CD8-positive, alpha-beta memory T cell (primary cell): ENCODE data around the gene FTH1. TPM values are rescaled to one million over a fixed set of nuclear protein-coding genes. Genes with fewer than 3 reads are reported as not detected.

Experiments
- CTCF ChIA-PET: fragments of 350-600 bp; sonication (Branson Sonifier 250); formaldehyde crosslinking; loops from one replicate; lab custom pipeline; 2021; ENCODE audit warnings: antibody characterized with exemption; lab: Charles Lee
- POLR2A ChIA-PET: fragments of 350-600 bp; sonication (Branson Sonifier 250); formaldehyde crosslinking; loops from one replicate; lab custom pipeline; 2021; ENCODE audit warnings: antibody characterized with exemption; lab: Charles Lee
- DNase-seq, 5 donors: peaks; one replicate each; pipeline versions ENCODE4 v3.0.0 to v3.0.0-alpha.2; 2020 to 2022; ENCODE audit warnings: mixed read lengths in 1 of 5
- H3K27ac ChIP-seq: one replicate; pipeline ENCODE4 v1.7.0; 2013; ENCODE audit warnings: low read depth, mild to moderate bottlenecking, low read length, moderate library complexity
- H3K27me3 ChIP-seq: 2 replicates; pipeline ENCODE4 v1.7.0; 2013; ENCODE audit warnings: low read length, mild to moderate bottlenecking; ENCODE audit not compliant: insufficient read depth, poor library complexity, severe bottlenecking
- H3K36me3 ChIP-seq: 2 replicates; pipeline ENCODE4 v1.7.0; 2013; ENCODE audit warnings: mild to moderate bottlenecking, low read length, moderate library complexity; ENCODE audit not compliant: insufficient read depth
- H3K4me1 ChIP-seq: 2 replicates; pipeline ENCODE4 v1.7.0; 2013; ENCODE audit warnings: mild to moderate bottlenecking, low read length, moderate library complexity; ENCODE audit not compliant: insufficient read depth
- H3K4me3 ChIP-seq: 2 replicates; pipeline ENCODE4 v1.7.0; 2013; ENCODE audit warnings: mild to moderate bottlenecking, low read length
- H3K9me3 ChIP-seq: 2 replicates; pipeline ENCODE4 v1.7.0; 2013; ENCODE audit warnings: mild to moderate bottlenecking, low read length
- H3K27ac Mint-ChIP-seq, 8 donors: one replicate each; pipeline ENCODE4 v1.8.0; 2020 to 2021; ENCODE audit warnings: mixed read lengths in 8 of 8, mild to moderate bottlenecking in 6 of 8, inconsistent platforms in 3 of 8, moderate library complexity in 3 of 8
- H3K27me3 Mint-ChIP-seq, 2 donors: one replicate each; pipeline ENCODE4 v1.8.0; 2020 to 2021; ENCODE audit warnings: mixed read lengths in 2 of 2, mild to moderate bottlenecking in 1 of 2, moderate library complexity in 1 of 2
- H3K36me3 Mint-ChIP-seq, 3 donors: one replicate each; pipeline ENCODE4 v1.8.0; 2020 to 2021; ENCODE audit warnings: mixed read lengths in 3 of 3, inconsistent platforms in 1 of 3, mild to moderate bottlenecking in 1 of 3
- H3K4me1 Mint-ChIP-seq, 3 donors: one replicate each; pipeline ENCODE4 v1.8.0; 2020 to 2021; ENCODE audit warnings: mixed read lengths in 3 of 3, inconsistent platforms in 1 of 3, mild to moderate bottlenecking in 1 of 3
- H3K4me3 Mint-ChIP-seq, 7 donors: one replicate each; pipeline ENCODE4 v1.8.0; 2020 to 2021; ENCODE audit warnings: mixed read lengths in 7 of 7, mild to moderate bottlenecking in 6 of 7, moderate library complexity in 4 of 7, inconsistent platforms in 2 of 7
- H3K9me3 Mint-ChIP-seq, 5 donors: one replicate each; pipeline ENCODE4 v1.8.0; 2020 to 2022; ENCODE audit warnings: mixed read lengths in 5 of 5, mild to moderate bottlenecking in 3 of 5, moderate library complexity in 2 of 5, inconsistent platforms in 1 of 5
- polyA plus RNA-seq: library from polyadenylated mRNA; unstranded; fragments of 300-500 nt; fragmentation: Illumina TruSeq; gene quantifications from one replicate; pipeline ENCODE4 v1.2.3, GENCODE V29; 2021
- total RNA-seq, 2 experiments: library from RNA; stranded (reverse); gene quantifications; one replicate each; pipeline ENCODE4 v1.2.3, GENCODE V29; 2021

Gene FTH1
- total and polyA plus RNA-seq, 3 experiments from 2014 or later: 490 to 2,741 (median 506) TPM

DNA sequence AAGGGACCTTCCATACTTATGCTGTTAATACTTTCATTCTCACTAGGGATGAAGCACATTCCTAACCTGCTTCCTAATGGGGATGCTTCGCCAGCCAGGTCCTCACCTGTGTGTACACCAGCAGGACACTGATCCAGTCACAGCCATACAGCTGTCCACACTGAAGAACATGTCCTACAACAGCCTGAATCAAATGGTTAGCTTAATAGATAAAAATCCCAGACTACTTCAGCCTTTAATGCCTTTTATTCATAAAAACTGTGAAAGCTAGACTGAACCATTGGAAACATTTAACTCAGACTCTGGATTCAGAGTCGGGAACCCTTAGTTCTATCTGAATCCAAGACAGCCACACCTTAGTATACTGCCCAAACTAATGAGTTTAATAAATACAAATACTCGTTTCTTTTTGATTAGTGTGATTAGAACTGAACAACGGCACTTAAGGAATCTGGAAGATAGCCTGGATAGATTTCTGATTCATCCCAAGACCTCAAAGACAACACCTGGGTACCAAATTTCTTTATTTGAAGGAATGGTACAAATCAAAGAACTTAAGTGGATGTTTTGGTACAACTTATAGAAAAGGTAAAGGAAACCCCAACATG, 3.3 kb downstream of the FTH1 start:
- Histone ChIP-seq H3K4me1 (peaks cover 38% of the 10 kb centered on the region), H3K9me3 (no peaks in the 10 kb centered on the region), H3K27me3 (no peaks in the 10 kb centered on the region), H3K36me3 (peaks cover 18% of the 10 kb centered on the region), H3K27ac (no peak overlapping the region), H3K4me3 (no peak overlapping the region)
- Mint-ChIP-seq H3K27me3 (peaks cover 0 to 11% of the 10 kb centered on the region in 2 donors), H3K36me3 (peaks cover 16 to 52% (median 17%) of the 10 kb centered on the region in 3 donors), H3K4me3 (peak overlapping the region; percentile 30 to 100 (median 95)), H3K9me3 (no peaks in the 10 kb centered on the region), H3K4me1 (peaks cover 46 to 55% (median 49%) of the 10 kb centered on the region in 3 donors), H3K27ac (peak overlapping the region in 6 of 8 donors; percentile 65 to 100 (median 91))
- no peak for DNase-seq
- ChIA-PET POLR2A (interaction anchor here (1.5 kb wide), 1 partner anchor 61 kb away, joined by 5 read pairs; no protein-coding TSS in a partner anchor), CTCF (interaction anchor here (1.4 kb wide), 1 partner anchor 118 kb away, joined by 6 read pairs; no protein-coding TSS in a partner anchor)

DNA sequence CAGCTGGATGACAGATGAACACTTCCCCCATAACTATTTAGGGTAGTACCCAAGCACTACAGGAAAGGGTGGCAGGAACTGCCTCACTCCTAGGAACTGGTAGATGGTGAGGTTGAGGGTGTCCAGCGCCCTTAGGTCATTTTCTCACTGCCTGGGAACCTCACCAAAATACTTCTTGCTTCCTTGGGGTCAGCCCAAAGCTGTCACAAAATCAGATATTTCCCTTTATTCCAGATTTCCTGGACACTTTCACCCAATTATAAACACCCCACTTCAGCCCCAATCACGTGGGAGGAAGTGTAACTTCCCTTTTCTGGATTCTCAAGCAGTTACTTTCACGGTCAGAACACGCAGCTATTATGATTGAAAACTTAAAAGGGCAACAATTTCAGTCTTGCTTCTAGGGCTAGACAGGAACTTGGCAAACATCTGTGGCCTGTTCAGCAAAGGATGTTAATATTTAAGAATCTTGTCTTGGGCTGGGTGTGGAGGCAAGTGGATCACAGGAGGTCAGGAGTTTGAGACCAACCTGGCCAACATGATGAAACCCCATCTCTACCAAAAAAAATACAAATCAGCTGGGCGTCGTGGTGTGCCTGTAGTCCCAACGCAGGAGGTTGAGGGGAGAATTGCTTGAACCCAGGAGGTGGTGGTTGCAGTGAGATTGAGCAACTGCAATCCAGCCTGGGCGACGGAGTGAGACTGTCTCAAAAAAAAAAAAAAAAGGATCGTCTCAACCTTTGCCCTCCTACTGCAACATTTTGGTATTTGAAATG, 4.0 kb downstream of the FTH1 start:
- peak overlapping the region; percentile 34 to 100 (median 88) for H3K27ac Mint-ChIP-seq
- H3K4me3 Mint-ChIP-seq: peak overlapping the region; percentile 29 to 100 (median 59)
- H3K36me3 ChIP-seq: peaks cover 18% of the 10 kb centered on the region
- ChIA-PET POLR2A (interaction anchor here (1.5 kb wide), 1 partner anchor 62 kb away, joined by 5 read pairs; no protein-coding TSS in a partner anchor), CTCF (interaction anchor here (1.3 to 1.4 kb wide), 2 partner anchors 64 to 119 kb away, joined by 3 to 6 read pairs; no protein-coding TSS in a partner anchor)
- H3K27me3 Mint-ChIP-seq: peaks cover 0 to 11% of the 10 kb centered on the region in 2 donors
- DNase-seq: peak in 2 of 5 donors; percentile 32 to 51
- peaks cover 16 to 52% (median 17%) of the 10 kb centered on the region in 3 donors for H3K36me3 Mint-ChIP-seq
- H3K4me3 ChIP-seq: no peak overlapping the region
- no peak overlapping the region for H3K27ac ChIP-seq
- H3K4me1 ChIP-seq: peaks cover 33% of the 10 kb centered on the region
- H3K9me3 ChIP-seq: no peaks in the 10 kb centered on the region
- H3K4me1 Mint-ChIP-seq: peaks cover 42 to 50% (median 43%) of the 10 kb centered on the region in 3 donors
- H3K27me3 ChIP-seq: no peaks in the 10 kb centered on the region
- H3K9me3 Mint-ChIP-seq: no peaks in the 10 kb centered on the region

DNA sequence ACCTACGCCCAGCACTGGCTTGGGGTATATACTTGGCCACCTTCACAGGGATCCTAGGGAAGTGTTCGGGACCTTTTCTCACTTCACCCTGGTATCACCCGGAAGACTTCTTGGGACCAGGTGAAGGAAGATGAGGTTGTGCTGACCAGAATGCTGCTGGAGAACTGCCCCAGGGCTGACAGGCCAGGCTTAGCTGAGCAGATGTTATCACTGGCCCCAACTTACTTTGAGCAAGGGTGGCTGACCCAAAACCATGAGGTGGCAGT, 4.5 kb downstream of the FTH1 start:
- Histone ChIP-seq H3K36me3 (peaks cover 18% of the 10 kb centered on the region), H3K27ac (no peak overlapping the region), H3K4me3 (no peak overlapping the region), H3K27me3 (no peaks in the 10 kb centered on the region), H3K4me1 (peaks cover 31% of the 10 kb centered on the region), H3K9me3 (no peaks in the 10 kb centered on the region)
- Mint-ChIP-seq H3K9me3 (no peaks in the 10 kb centered on the region), H3K4me3 (peak overlapping the region in 4 of 7 donors; percentile 29 to 100 (median 68)), H3K27ac (peak overlapping the region; percentile 34 to 100 (median 88)), H3K27me3 (peaks cover 0 to 11% of the 10 kb centered on the region in 2 donors), H3K36me3 (peaks cover 16 to 52% (median 17%) of the 10 kb centered on the region in 3 donors), H3K4me1 (peaks cover 37 to 45% (median 39%) of the 10 kb centered on the region in 3 donors)
- ChIA-PET CTCF (interaction anchor here (1.3 to 1.4 kb wide), 2 partner anchors 64 to 119 kb away, joined by 3 to 6 read pairs; no protein-coding TSS in a partner anchor), POLR2A (interaction anchor here (1.5 kb wide), 1 partner anchor 62 kb away, joined by 5 read pairs; no protein-coding TSS in a partner anchor)
- peak in 2 of 5 donors; percentile 37 to 47 for DNase-seq

DNA sequence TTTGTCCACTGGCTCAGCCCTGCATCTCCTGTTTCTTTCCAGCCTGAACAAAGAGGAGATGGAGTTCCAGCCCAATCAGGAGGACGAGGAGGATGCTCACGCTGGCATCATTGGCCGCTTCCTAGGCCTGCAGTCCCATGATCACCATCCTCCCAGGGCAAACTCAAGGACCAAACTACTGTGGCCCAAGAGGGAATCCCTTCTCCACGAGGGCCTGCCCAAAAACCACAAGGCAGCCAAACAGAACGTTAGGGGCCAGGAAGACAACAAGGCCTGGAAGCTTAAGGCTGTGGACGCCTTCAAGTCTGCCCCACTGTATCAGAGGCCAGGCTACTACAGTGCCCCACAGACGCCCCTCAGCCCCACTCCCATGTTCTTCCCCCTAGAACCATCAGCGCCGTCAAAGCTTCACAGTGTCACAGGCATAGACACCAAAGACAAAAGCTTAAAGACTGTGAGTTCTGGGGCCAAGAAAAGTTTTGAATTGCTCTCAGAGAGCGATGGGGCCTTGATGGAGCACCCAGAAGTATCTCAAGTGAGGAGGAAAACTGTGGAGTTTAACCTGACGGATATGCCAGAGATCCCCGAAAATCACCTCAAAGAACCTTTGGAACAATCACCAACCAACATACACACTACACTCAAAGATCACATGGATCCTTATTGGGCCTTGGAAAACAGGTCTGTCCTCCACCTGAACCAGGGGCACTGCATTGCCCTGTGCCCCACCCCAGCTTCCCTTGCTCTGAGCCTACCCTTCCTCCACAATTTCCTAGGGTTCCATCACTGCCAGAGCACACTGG, 5.0 kb downstream of the FTH1 start:
- H3K4me3 ChIP-seq: no peak overlapping the region
- ChIA-PET POLR2A (interaction anchor here (1.5 kb wide), 1 partner anchor 63 kb away, joined by 5 read pairs; no protein-coding TSS in a partner anchor), CTCF (interaction anchor here (1.3 to 1.4 kb wide), 2 partner anchors 63 to 120 kb away, joined by 3 to 6 read pairs; no protein-coding TSS in a partner anchor)
- DNase-seq: peak in 2 of 5 donors; percentile 7 to 16
- no peaks in the 10 kb centered on the region for H3K27me3 ChIP-seq
- no peak overlapping the region for H3K27ac ChIP-seq
- H3K27me3 Mint-ChIP-seq: peaks cover 0 to 11% of the 10 kb centered on the region in 2 donors
- H3K36me3 ChIP-seq: peaks cover 18% of the 10 kb centered on the region
- peak overlapping the region; percentile 34 to 100 (median 88) for H3K27ac Mint-ChIP-seq
- peaks cover 31% of the 10 kb centered on the region for H3K4me1 ChIP-seq
- H3K4me1 Mint-ChIP-seq: peaks cover 37 to 43% (median 39%) of the 10 kb centered on the region in 3 donors
- no peaks in the 10 kb centered on the region for H3K9me3 ChIP-seq
- H3K4me3 Mint-ChIP-seq: peak overlapping the region in 3 of 7 donors; percentile 32 to 100 (median 41)
- peaks cover 16 to 49% (median 17%) of the 10 kb centered on the region in 3 donors for H3K36me3 Mint-ChIP-seq
- H3K9me3 Mint-ChIP-seq: no peaks in the 10 kb centered on the region

DNA sequence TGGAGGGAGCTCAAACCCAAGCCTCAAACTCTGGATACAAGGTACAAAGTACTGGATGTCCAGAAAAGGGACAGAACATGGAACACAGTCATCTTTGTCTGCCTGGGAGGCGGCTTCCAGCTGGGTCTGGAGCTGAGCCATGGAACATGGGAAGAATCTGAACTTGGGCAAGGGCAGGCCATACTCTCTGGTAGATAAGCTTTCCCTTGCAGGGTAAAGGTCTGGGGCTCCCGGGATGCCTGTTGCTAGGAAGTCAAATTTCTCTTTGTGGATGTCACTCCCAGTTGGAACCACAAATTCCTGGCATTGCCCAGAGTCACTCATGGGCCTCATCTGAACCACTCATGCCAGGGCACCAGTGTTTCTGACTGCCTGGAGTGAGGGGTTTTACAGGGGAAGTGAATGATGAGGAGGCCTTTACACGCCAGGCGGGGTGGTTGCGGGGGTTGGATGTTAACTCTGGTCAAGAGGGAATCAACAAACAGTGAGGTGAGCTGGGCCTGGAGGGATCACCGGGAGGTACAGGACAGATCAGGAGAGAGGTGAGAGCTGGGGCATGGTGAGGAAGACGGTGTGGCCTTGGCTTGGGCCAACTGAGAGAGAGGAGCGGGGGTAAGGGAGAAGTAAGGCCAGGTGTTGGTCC, 5.7 kb downstream of the FTH1 start:
- POLR2A ChIA-PET: no interaction called here
- peak overlapping the region in 5 of 8 donors; percentile 47 to 100 (median 84) for H3K27ac Mint-ChIP-seq
- Histone ChIP-seq H3K36me3 (peaks cover 18% of the 10 kb centered on the region), H3K4me3 (no peak overlapping the region), H3K27me3 (no peaks in the 10 kb centered on the region), H3K9me3 (no peaks in the 10 kb centered on the region), H3K27ac (no peak overlapping the region), H3K4me1 (peaks cover 31% of the 10 kb centered on the region)
- peaks cover 0 to 11% of the 10 kb centered on the region in 2 donors for H3K27me3 Mint-ChIP-seq
- H3K9me3 Mint-ChIP-seq: no peaks in the 10 kb centered on the region
- H3K4me1 Mint-ChIP-seq: peaks cover 37 to 43% (median 39%) of the 10 kb centered on the region in 3 donors
- CTCF ChIA-PET: interaction anchor here (1.0 to 1.2 kb wide), 3 partner anchors 10 to 64 kb away, joined by 3 to 4 read pairs (median 3); no protein-coding TSS in a partner anchor
- H3K4me3 Mint-ChIP-seq: peak overlapping the region in 2 of 7 donors; percentile 26 to 100
- H3K36me3 Mint-ChIP-seq: peaks cover 16 to 43% (median 17%) of the 10 kb centered on the region in 3 donors
- no peak for DNase-seq

DNA sequence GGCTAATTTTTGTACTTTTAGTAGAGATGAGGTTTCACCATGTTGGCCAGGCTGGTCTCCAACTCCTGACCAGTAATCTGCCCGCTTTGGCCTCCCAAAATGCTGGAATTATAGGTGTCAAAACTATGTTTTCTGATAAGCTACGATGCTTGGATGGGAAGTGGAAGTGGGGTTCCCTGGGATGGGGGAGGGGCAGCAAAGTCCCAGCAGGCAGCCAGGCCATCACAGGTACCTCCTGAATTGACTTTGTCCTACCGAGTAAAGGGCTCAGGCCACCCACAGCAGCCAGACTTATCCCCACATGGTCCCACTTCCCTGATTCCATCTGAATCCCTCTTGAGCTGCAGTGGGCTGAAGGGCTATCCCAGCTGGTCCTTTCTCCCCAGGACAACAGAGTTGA, 6.9 kb downstream of the FTH1 start:
- POLR2A ChIA-PET: no interaction called here
- CTCF ChIA-PET: interaction anchor here (0.9 to 3.0 kb wide), 4 partner anchors 13 to 121 kb away, joined by 3 to 9 read pairs (median 4); no protein-coding TSS in a partner anchor
- Histone ChIP-seq H3K36me3 (peaks cover 17% of the 10 kb centered on the region), H3K27me3 (no peaks in the 10 kb centered on the region), H3K27ac (no peak overlapping the region), H3K9me3 (no peaks in the 10 kb centered on the region), H3K4me3 (no peak overlapping the region), H3K4me1 (peaks cover 28% of the 10 kb centered on the region)
- no peak for DNase-seq
- peaks cover 28 to 46% (median 38%) of the 10 kb centered on the region in 3 donors for H3K4me1 Mint-ChIP-seq
- H3K27me3 Mint-ChIP-seq: peaks cover 9 to 10% of the 10 kb centered on the region in 2 donors
- H3K9me3 Mint-ChIP-seq: no peaks in the 10 kb centered on the region
- peak overlapping the region in 3 of 8 donors; percentile 38 to 60 (median 42) for H3K27ac Mint-ChIP-seq
- H3K36me3 Mint-ChIP-seq: peaks cover 13 to 33% (median 14%) of the 10 kb centered on the region in 3 donors
- peak overlapping the region in 1 of 7 donors; percentile 40 for H3K4me3 Mint-ChIP-seq

DNA sequence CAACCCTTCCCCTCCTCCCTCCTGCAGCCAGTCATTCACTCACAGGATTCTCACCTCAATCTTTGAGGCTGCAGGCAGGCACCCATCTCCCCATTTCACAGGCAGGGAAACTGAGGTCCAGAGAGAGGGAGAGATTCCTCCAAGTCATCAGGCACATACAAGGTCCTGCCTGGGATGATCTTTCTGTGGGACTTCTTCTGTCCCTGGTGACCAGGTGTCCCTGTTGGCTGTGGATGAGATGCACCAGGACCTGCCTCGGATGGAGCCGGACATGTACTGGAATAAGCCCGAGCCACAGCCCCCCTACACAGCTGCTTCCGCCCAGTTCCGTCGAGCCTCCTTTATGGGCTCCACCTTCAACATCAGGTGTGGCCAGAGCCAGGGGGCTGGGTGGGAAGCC, 7.8 kb downstream of the FTH1 start:
- Mint-ChIP-seq H3K9me3 (no peaks in the 10 kb centered on the region), H3K36me3 (peaks cover 5 to 25% (median 6%) of the 10 kb centered on the region in 3 donors), H3K4me3 (no peak overlapping the region), H3K4me1 (peaks cover 20 to 43% (median 29%) of the 10 kb centered on the region in 3 donors), H3K27ac (peak overlapping the region in 1 of 8 donors; percentile 42), H3K27me3 (peaks cover 12 to 13% of the 10 kb centered on the region in 2 donors)
- H3K27ac ChIP-seq: no peak overlapping the region
- ChIA-PET POLR2A (no interaction called here), CTCF (interaction anchor here (1.3 to 3.0 kb wide), 2 partner anchors 12 to 122 kb away, joined by 4 to 9 read pairs; no protein-coding TSS in a partner anchor)
- no peaks in the 10 kb centered on the region for H3K27me3 ChIP-seq
- H3K36me3 ChIP-seq: peaks cover 8% of the 10 kb centered on the region
- no peak for DNase-seq
- H3K9me3 ChIP-seq: no peaks in the 10 kb centered on the region
- no peak overlapping the region for H3K4me3 ChIP-seq
- H3K4me1 ChIP-seq: peaks cover 20% of the 10 kb centered on the region
